ENCODE measurements around the gene CACNA2D3.

DNA sequence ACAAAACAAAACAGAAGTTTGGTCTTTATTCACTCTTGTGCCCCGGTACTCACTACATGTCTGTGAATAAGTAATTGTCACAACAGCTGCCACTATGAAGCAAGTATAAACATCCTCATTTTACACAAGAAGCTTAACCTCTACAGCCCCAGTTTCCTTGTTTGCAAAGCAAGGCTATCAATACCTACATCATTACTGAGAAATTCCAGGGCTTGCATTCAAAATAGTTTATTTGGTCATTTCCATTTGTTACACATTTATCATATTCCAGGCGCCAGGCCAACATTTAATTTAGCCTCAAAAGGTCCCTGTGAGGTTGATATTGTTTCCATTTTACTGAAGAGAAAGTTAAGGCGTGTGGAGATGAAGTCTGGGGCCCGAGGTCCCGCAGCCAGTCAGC lies 966.9 kb downstream of the CACNA2D3 start:
- TF ChIP-seq, protein P1, sequence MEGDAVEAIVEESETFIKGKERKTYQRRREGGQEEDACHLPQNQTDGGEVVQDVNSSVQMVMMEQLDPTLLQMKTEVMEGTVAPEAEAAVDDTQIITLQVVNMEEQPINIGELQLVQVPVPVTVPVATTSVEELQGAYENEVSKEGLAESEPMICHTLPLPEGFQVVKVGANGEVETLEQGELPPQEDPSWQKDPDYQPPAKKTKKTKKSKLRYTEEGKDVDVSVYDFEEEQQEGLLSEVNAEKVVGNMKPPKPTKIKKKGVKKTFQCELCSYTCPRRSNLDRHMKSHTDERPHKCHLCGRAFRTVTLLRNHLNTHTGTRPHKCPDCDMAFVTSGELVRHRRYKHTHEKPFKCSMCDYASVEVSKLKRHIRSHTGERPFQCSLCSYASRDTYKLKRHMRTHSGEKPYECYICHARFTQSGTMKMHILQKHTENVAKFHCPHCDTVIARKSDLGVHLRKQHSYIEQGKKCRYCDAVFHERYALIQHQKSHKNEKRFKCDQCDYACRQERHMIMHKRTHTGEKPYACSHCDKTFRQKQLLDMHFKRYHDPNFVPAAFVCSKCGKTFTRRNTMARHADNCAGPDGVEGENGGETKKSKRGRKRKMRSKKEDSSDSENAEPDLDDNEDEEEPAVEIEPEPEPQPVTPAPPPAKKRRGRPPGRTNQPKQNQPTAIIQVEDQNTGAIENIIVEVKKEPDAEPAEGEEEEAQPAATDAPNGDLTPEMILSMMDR (conservative IDR thresholded peaks at IDR 0.05 in 1 of 2, IDR thresholded peaks at IDR 0.05 in 1 of 2; ENCODE audit: extremely low read depth in 1 of 2, insufficient read depth in 1 of 2, low read depth in 1 of 2, low read length in 2 of 2): no peak
- no peak for TF ChIP-seq EZH2 (IDR thresholded peaks at IDR 0.05; ENCODE audit: borderline replicate concordance, low read length)
